SK-N-SH treated with all-trans-retinoic acid at 6 μM for 48 hours (cell line): ENCODE results near the gene MAMSTR.
"Not testable (repeated sequence)": the region's sequence is repeated elsewhere in the genome, so short reads cannot be mapped to it uniquely, and the experiment has no call there.

Experiments
- ATAC-seq: fragments of 200-7000 bp; cut with Tn5 transposase; 3 replicates; pipeline ENCODE4 v1.9.1; 2020; ENCODE audit warnings: mild to moderate bottlenecking, moderate library complexity
- BACH2 ChIP-seq: fragments of 250-450 bp; sonication (Bioruptor Pico); IDR thresholded peaks from 2 replicates; pipeline ENCODE4 v1.9.0; 2021; ENCODE audit warnings: mild to moderate bottlenecking, borderline replicate concordance
- CREB5 ChIP-seq: fragments of 250-450 bp; sonication (Bioruptor Pico); IDR thresholded peaks from 2 replicates; pipeline ENCODE4 v1.5.1; 2020; ENCODE audit warnings: low read depth, mild to moderate bottlenecking, moderate library complexity
- CSDC2 ChIP-seq: fragments of 250-450 bp; sonication (Bioruptor Pico); IDR thresholded peaks from 2 replicates; pipeline ENCODE4 v1.5.0; 2020; ENCODE audit warnings: mild to moderate bottlenecking, moderate library complexity
- CSRNP3 ChIP-seq: fragments of 250-450 bp; sonication (Bioruptor Pico); IDR thresholded peaks from 2 replicates; pipeline ENCODE4 v1.5.1; 2021; ENCODE audit warnings: mild to moderate bottlenecking, moderate library complexity
- ESRRG ChIP-seq: fragments of 250-450 bp; sonication (Bioruptor Pico); IDR thresholded peaks from 2 replicates; pipeline ENCODE4 v1.6.1; 2021; ENCODE audit warnings: mild to moderate bottlenecking
- GLIS3 ChIP-seq: fragments of 250-450 bp; sonication (Bioruptor Pico); IDR thresholded peaks from 2 replicates; pipeline ENCODE4 v1.5.0; 2020; ENCODE audit warnings: mild to moderate bottlenecking, moderate library complexity
- ISL1 ChIP-seq: fragments of 250-450 bp; sonication (Bioruptor Pico); IDR thresholded peaks from 2 replicates; pipeline ENCODE4 v2.1.2; 2022; ENCODE audit warnings: mild to moderate bottlenecking, moderate library complexity
- OSR1 ChIP-seq: fragments of 250-450 bp; sonication (Bioruptor Pico); IDR thresholded peaks from 2 replicates; pipeline ENCODE4 v1.8.0; 2022; ENCODE audit warnings: moderate library complexity, mild to moderate bottlenecking, inconsistent platforms
- PATZ1 ChIP-seq: fragments of 250-450 bp; sonication (Bioruptor Pico); IDR thresholded peaks from 2 replicates; pipeline ENCODE4 v1.8.0; 2020; ENCODE audit warnings: mild to moderate bottlenecking, moderate library complexity, borderline replicate concordance
- POU6F1 ChIP-seq: fragments of 250-450 bp; sonication (Bioruptor Pico); IDR thresholded peaks from 2 replicates; pipeline ENCODE4 v1.8.0; 2021; ENCODE audit warnings: low read depth, mild to moderate bottlenecking, moderate library complexity, borderline replicate concordance
- PPARA ChIP-seq: fragments of 250-450 bp; sonication (Bioruptor Pico); IDR thresholded peaks from 2 replicates; pipeline ENCODE4 v1.5.0; 2020; ENCODE audit warnings: mild to moderate bottlenecking, borderline replicate concordance
- RARB ChIP-seq: fragments of 250-450 bp; sonication (Bioruptor Pico); IDR thresholded peaks from 2 replicates; pipeline ENCODE4 v1.8.0; 2021; ENCODE audit warnings: mild to moderate bottlenecking, moderate library complexity
- SNAI2 ChIP-seq: fragments of 250-450 bp; sonication (Bioruptor Pico); IDR thresholded peaks from 2 replicates; pipeline ENCODE4 v1.5.0; 2020; ENCODE audit warnings: mild to moderate bottlenecking, moderate library complexity
- TCF4 ChIP-seq: fragments of 250-450 bp; sonication (Bioruptor Pico); IDR thresholded peaks from 2 replicates; pipeline ENCODE4 v1.8.0; 2021; ENCODE audit warnings: mild to moderate bottlenecking, moderate library complexity, borderline replicate concordance
- TOX ChIP-seq: fragments of 250-450 bp; sonication (Bioruptor Pico); IDR thresholded peaks from 2 replicates; pipeline ENCODE4 v1.8.0; 2021; ENCODE audit warnings: mild to moderate bottlenecking, moderate library complexity, borderline replicate concordance
- TSHZ2 ChIP-seq: fragments of 250-450 bp; sonication (Bioruptor Pico); IDR thresholded peaks from 2 replicates; pipeline ENCODE4 v1.5.0; 2020; ENCODE audit warnings: mild to moderate bottlenecking, moderate library complexity
- ZC3H10 ChIP-seq: fragments of 250-450 bp; sonication (Bioruptor Pico); IDR thresholded peaks from 2 replicates; pipeline ENCODE4 v1.5.1; 2021; ENCODE audit warnings: mild to moderate bottlenecking, moderate library complexity
- ZFP3 ChIP-seq: fragments of 250-450 bp; sonication (Bioruptor Pico); IDR thresholded peaks from 2 replicates; pipeline ENCODE4 v1.5.0; 2020; ENCODE audit warnings: mild to moderate bottlenecking, moderate library complexity
- ZFP30 ChIP-seq: fragments of 450-650 bp; formaldehyde crosslinking; IDR thresholded peaks from 2 replicates; pipeline ENCODE4 v1.5.0; 2022; ENCODE audit warnings: mild to moderate bottlenecking, moderate library complexity
- ZNF565 ChIP-seq: fragments of 450-650 bp; formaldehyde crosslinking; conservative IDR thresholded peaks from 2 replicates; pipeline ENCODE4 v1.5.0; 2020; ENCODE audit warnings: low read depth, mild to moderate bottlenecking, moderate library complexity
- ZNF8 ChIP-seq: fragments of 450-650 bp; formaldehyde crosslinking; IDR thresholded peaks from 2 replicates; pipeline ENCODE4 v1.5.0; 2020; ENCODE audit warnings: mild to moderate bottlenecking, moderate library complexity

Gene MAMSTR

GRCh38 chr19:48718711-48719231, 754 bp downstream of the MAMSTR start (continued):
- no peak for TF ChIP-seq TSHZ2 (CRISPR knock-in tag)
- no peak for TF ChIP-seq OSR1 (CRISPR knock-in tag)
- TF ChIP-seq ZC3H10, result no peak
- TF ChIP-seq BACH2 (CRISPR knock-in tag), result no peak
- TF ChIP-seq, all 23 proteins: peak for 0

GRCh38 chr19:48718106-48718505, 1.4 kb downstream of the MAMSTR start:
- not testable (repeated sequence) for ATAC-seq

- TF ChIP-seq TCF4 (CRISPR knock-in tag), result no peak
- no peak for TF ChIP-seq CSRNP3 (CRISPR knock-in tag)
- TF ChIP-seq ESRRG, result no peak
- TF ChIP-seq CREB5 (CRISPR knock-in tag), result no peak
- no peak for TF ChIP-seq ISL1
- TF ChIP-seq ZC3H10, result no peak
- TF ChIP-seq ZFP3 (CRISPR knock-in tag), result no peak
- TF ChIP-seq TOX (CRISPR knock-in tag), result no peak
- no peak for TF ChIP-seq ZNF8 (CRISPR knock-in tag)
- TF ChIP-seq RARB (CRISPR knock-in tag), result no peak
- TF ChIP-seq BACH2 (CRISPR knock-in tag), result no peak
- no peak for TF ChIP-seq PATZ1 (CRISPR knock-in tag)
- ATAC-seq, result peak; percentile 5
These were observed 2.8 kb downstream of the MAMSTR start for GRCh38 chr19:48716562-48717291.

- no peak for ATAC-seq
- TF ChIP-seq POU6F1 (CRISPR knock-in tag), result no peak
- no peak for TF ChIP-seq CSDC2
- TF ChIP-seq BACH2 (CRISPR knock-in tag), result no peak
- no peak for TF ChIP-seq PPARA
- TF ChIP-seq TOX (CRISPR knock-in tag), result no peak
- no peak for TF ChIP-seq SNAI2
- no peak for TF ChIP-seq ZNF565 (CRISPR knock-in tag)
- TF ChIP-seq ZNF8 (CRISPR knock-in tag), result no peak
- TF ChIP-seq ZFP30, result no peak
- TF ChIP-seq GLIS3, result no peak
- TF ChIP-seq TCF4 (CRISPR knock-in tag), result no peak
- no peak for TF ChIP-seq ISL1
These were observed 3.8 kb downstream of the MAMSTR start for GRCh38 chr19:48715681-48716171.
